ENCODE measurements around the gene CHKB.

DNA sequence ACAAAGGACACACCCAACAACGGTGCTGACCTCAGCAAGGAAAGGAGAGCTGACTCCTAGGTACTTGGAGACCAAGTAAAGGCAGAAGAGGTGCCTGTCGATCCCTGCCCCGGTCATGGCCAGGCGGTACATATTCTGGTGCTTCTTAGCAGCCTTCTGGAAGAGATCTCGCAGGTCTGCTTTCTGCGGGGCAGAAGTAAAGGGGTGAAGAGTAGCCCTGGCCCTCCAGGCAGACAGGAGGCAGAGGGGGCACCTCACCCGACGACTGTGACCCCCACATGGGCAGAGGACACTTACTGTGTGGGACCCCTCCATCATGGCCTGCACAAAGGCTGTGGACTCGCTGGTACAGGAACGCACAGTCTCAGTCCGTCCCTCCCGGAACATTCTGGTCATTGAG, 11.8 kb downstream of the CHKB start:
- TF ChIP-seq, protein P1, sequence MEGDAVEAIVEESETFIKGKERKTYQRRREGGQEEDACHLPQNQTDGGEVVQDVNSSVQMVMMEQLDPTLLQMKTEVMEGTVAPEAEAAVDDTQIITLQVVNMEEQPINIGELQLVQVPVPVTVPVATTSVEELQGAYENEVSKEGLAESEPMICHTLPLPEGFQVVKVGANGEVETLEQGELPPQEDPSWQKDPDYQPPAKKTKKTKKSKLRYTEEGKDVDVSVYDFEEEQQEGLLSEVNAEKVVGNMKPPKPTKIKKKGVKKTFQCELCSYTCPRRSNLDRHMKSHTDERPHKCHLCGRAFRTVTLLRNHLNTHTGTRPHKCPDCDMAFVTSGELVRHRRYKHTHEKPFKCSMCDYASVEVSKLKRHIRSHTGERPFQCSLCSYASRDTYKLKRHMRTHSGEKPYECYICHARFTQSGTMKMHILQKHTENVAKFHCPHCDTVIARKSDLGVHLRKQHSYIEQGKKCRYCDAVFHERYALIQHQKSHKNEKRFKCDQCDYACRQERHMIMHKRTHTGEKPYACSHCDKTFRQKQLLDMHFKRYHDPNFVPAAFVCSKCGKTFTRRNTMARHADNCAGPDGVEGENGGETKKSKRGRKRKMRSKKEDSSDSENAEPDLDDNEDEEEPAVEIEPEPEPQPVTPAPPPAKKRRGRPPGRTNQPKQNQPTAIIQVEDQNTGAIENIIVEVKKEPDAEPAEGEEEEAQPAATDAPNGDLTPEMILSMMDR (IDR thresholded peaks at IDR 0.05) = no peak
- no peak for TF ChIP-seq POLR2A (IDR thresholded peaks at IDR 0.05)
